WERI-Rb-1 (cell line): ENCODE measurements around the gene GPC5.

ENCODE experiments used
- DNase-seq: peaks from one replicate; pipeline ENCODE4 v3.0.0-alpha.2; 2020
- H3K27ac ChIP-seq: fragments of 250-450 bp; sonication (Bioruptor Pico); 2 replicates; pipeline ENCODE4 v1.5.1; 2020; ENCODE audit warnings: mild to moderate bottlenecking, moderate library complexity
- H3K27me3 ChIP-seq: fragments of 250-450 bp; sonication (Bioruptor Pico); 2 replicates; pipeline ENCODE4 v1.5.1; 2021; ENCODE audit warnings: mild to moderate bottlenecking, low read depth, moderate library complexity; ENCODE audit not compliant: insufficient read depth, severe bottlenecking
- H3K36me3 ChIP-seq: fragments of 250-450 bp; sonication (Bioruptor Pico); 2 replicates; pipeline ENCODE4 v1.5.1; 2020; ENCODE audit warnings: mild to moderate bottlenecking, moderate library complexity
- H3K4me3 ChIP-seq: 2 replicates; pipeline ENCODE4 v1.5.1; 2011; ENCODE audit warnings: low read depth, mild to moderate bottlenecking, control low read depth, low read length
- H3K9me3 ChIP-seq: fragments of 250-450 bp; sonication (Bioruptor Pico); 2 replicates; pipeline ENCODE4 v1.5.1; 2021; ENCODE audit warnings: mild to moderate bottlenecking, moderate library complexity; ENCODE audit not compliant: severe bottlenecking
- TF ChIP-seq, protein P1 (sequence below): IDR thresholded peaks from 2 replicates; pipeline ENCODE4 v1.5.1; 2011; ENCODE audit warnings: low read depth, mild to moderate bottlenecking, control low read depth, inconsistent platforms, low read length

Gene GPC5

DNA sequence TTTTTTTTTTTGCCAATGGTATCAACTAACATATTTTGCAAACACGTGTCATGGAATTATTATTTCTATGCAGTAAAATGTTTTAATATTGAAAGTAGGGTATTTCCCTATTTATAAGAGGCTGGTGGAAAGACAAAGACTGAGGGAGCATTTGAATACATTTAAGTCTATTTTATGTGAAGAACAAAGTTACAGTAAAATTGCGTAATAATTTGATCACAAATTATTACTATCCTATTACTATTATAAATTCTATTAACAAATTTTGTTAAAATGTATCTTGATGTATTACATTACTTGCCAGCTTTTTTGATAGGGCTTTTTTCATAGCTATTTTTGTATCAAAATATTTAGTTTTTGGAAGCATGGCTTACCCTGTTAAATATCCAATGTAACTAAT, 58.4 kb downstream of the GPC5 start:
- no peaks in the 10 kb centered on the region for H3K9me3 ChIP-seq
- H3K36me3 ChIP-seq = no peaks in the 10 kb centered on the region
- H3K27ac ChIP-seq = no peak overlapping the region
- no peak for DNase-seq
- no peaks in the 10 kb centered on the region for H3K27me3 ChIP-seq
- H3K4me3 ChIP-seq = no peak overlapping the region
- TF ChIP-seq, protein P1, sequence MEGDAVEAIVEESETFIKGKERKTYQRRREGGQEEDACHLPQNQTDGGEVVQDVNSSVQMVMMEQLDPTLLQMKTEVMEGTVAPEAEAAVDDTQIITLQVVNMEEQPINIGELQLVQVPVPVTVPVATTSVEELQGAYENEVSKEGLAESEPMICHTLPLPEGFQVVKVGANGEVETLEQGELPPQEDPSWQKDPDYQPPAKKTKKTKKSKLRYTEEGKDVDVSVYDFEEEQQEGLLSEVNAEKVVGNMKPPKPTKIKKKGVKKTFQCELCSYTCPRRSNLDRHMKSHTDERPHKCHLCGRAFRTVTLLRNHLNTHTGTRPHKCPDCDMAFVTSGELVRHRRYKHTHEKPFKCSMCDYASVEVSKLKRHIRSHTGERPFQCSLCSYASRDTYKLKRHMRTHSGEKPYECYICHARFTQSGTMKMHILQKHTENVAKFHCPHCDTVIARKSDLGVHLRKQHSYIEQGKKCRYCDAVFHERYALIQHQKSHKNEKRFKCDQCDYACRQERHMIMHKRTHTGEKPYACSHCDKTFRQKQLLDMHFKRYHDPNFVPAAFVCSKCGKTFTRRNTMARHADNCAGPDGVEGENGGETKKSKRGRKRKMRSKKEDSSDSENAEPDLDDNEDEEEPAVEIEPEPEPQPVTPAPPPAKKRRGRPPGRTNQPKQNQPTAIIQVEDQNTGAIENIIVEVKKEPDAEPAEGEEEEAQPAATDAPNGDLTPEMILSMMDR = no peak

DNA sequence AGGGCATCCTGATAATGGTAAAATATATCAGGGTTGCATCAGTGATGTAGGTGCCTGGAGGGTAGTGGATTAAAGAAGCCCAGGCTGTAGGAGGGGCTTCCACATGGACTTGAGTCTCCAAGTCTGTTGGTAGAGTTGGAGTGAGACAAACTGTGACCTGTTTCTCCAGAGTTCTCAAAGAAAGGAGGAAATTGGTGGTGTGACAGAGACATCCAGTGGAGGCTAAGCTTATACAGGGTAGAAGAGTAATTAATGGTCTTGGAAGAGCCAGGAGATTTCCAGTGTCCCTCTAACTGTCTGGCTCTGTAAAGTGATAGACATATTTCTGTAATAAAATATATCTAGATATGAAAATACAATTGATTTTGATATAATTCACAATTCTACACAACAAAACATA, 61.1 kb downstream of the GPC5 start:
- no peak overlapping the region for H3K4me3 ChIP-seq
- H3K27ac ChIP-seq = no peak overlapping the region
- H3K36me3 ChIP-seq = no peaks in the 10 kb centered on the region
- DNase-seq = no peak
- no peaks in the 10 kb centered on the region for H3K9me3 ChIP-seq
- H3K27me3 ChIP-seq = no peaks in the 10 kb centered on the region
- TF ChIP-seq, protein P1 = no peak

DNA sequence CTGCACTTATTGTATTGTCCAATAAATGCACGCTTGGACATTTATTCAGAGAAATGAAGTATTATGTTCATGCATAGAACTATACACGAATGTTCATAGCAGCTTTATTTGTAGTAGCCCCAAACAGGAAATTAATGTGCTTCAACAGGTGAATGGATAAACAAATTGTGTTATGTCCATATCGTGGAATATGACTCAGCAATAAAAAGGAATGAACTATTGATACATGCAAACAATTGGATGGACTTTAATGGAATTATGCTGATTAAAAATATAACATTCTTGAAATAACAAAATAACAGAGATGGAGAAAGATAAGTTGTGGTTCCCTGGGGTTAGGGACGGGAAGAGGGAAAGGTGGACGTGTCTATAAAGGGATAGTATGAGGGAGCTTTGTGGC, 65.9 kb downstream of the GPC5 start:
- H3K36me3 ChIP-seq = no peaks in the 10 kb centered on the region
- H3K27ac ChIP-seq = no peak overlapping the region
- no peaks in the 10 kb centered on the region for H3K9me3 ChIP-seq
- H3K27me3 ChIP-seq = no peaks in the 10 kb centered on the region
- no peak overlapping the region for H3K4me3 ChIP-seq
- TF ChIP-seq, protein P1 = no peak
- DNase-seq = no peak

DNA sequence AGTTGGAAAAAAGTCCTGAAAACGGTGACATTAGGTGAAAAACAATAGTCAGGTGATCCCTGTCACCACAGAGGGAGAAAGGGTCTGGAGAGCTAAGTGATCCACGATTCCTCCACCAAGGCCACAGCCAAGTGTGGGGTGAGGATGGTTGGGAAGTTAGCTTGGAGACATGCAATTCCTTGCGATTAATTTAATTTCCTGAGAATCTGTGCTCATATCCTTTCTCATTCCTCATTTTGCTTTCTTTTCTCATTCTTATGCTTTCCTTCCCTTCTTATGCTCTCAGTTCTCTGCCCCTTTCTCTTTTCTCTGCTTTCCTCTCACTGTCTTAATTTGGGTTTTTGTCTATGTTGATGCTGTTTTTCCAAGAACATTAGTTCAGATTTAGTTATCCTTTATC, 68.8 kb downstream of the GPC5 start:
- no peaks in the 10 kb centered on the region for H3K9me3 ChIP-seq
- DNase-seq = no peak
- TF ChIP-seq, protein P1 = no peak
- H3K36me3 ChIP-seq = no peaks in the 10 kb centered on the region
- no peak overlapping the region for H3K4me3 ChIP-seq
- H3K27me3 ChIP-seq = no peaks in the 10 kb centered on the region
- H3K27ac ChIP-seq = no peak overlapping the region

DNA sequence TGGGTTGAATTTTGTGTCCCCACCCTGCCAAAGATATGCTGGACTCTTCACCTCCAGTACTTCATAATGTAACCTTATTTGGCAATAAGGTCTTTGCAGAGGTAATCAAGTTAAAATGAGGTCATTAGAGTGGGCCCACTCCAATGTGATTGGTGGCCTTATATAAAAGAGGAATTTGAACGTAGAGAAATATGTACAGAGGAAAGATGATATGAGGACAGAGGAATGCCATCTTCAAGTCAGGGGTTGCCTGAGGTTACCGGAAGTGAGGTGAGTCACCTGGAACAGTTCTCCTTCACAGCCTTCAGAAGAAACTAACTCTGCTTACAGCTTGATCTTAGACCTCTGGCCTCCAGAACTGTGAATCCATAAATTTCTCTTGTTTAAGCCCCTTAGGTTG, 69.9 kb downstream of the GPC5 start:
- no peak for DNase-seq
- no peak overlapping the region for H3K4me3 ChIP-seq
- no peak overlapping the region for H3K27ac ChIP-seq
- H3K9me3 ChIP-seq = peaks cover 7% of the 10 kb centered on the region
- no peaks in the 10 kb centered on the region for H3K36me3 ChIP-seq
- no peaks in the 10 kb centered on the region for H3K27me3 ChIP-seq
- TF ChIP-seq, protein P1 = no peak

DNA sequence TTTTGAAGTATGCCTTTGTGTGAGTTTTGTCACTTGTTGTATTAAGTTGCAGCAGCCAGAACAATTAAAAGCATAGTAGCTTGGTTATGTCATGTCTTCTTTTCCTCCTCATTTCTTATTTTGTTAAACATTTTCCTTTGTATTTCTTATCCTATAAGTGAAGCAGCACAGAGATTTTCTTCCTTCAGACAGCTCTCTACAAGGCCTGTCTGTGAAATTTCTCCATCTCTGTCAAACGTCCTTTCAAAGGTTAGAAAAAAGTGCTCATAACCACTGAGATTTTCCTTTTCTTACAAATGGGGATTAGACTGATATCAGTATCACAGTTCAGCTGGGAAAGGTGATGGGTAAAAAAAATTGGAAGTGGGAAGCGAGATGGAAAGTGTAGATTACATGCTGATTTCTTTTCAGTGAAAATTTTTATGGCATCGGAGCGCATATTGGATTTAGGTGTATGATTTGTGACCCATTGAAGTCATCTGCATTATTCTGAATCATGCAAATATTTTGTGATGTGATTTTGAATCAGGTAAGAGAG, 71.7 kb downstream of the GPC5 start:
- Histone ChIP-seq H3K9me3 (peaks cover 7% of the 10 kb centered on the region), H3K4me3 (no peak overlapping the region), H3K27me3 (no peaks in the 10 kb centered on the region), H3K36me3 (no peaks in the 10 kb centered on the region), H3K27ac (no peak overlapping the region)
- TF ChIP-seq, protein P1 = no peak
- DNase-seq = no peak
